MCF 10A (cell line): ENCODE measurements around the gene PLSCR3. TPM values are rescaled to one million over a fixed set of nuclear protein-coding genes. Genes with fewer than 3 reads are reported as not detected.

ENCODE experiments used
- BruUV-seq: library from RNA; stranded (reverse); fragments of 400-500 nt; replicated peaks from 2 replicates; lab custom pipeline; 2021; lab: Mats Ljungman, UMichigan
- CTCF ChIA-PET: fragments of 300-600 bp; sonication (Branson Sonifier 250); formaldehyde crosslinking; extraction: SDS; loops from one replicate; lab custom pipeline; 2021; ENCODE audit warnings: antibody characterized with exemption, inconsistent platforms; lab: Yijun Ruan, JAX
- POLR2A ChIA-PET: fragments of 300-600, 350-650 bp; sonication (Branson Sonifier 250); formaldehyde crosslinking; extraction: SDS; loops from one replicate; lab custom pipeline; 2020; ENCODE audit warnings: antibody characterized with exemption, inconsistent platforms; lab: Yijun Ruan, JAX
- DNase-seq: peaks from one replicate; pipeline ENCODE4 v3.0.0-alpha.2; 2018; ENCODE audit not compliant: unreplicated experiment
- H3K27ac Mint-ChIP-seq: one replicate; pipeline ENCODE4 v1.8.0; 2022; ENCODE audit warnings: mild to moderate bottlenecking, low read depth, mixed read lengths; ENCODE audit not compliant: unreplicated experiment
- H3K27me3 Mint-ChIP-seq: one replicate; pipeline ENCODE4 v1.8.0; 2022; ENCODE audit warnings: mixed read lengths; ENCODE audit not compliant: insufficient read depth, unreplicated experiment
- H3K36me3 Mint-ChIP-seq: one replicate; pipeline ENCODE4 v1.8.0; 2022; ENCODE audit warnings: mild to moderate bottlenecking, moderate library complexity, mixed read lengths; ENCODE audit not compliant: insufficient read depth, unreplicated experiment
- H3K4me1 Mint-ChIP-seq: one replicate; pipeline ENCODE4 v1.8.0; 2022; ENCODE audit warnings: mixed read lengths; ENCODE audit not compliant: insufficient read depth, unreplicated experiment
- H3K4me3 Mint-ChIP-seq: one replicate; pipeline ENCODE4 v1.8.0; 2022; ENCODE audit warnings: mild to moderate bottlenecking, moderate library complexity, mixed read lengths; ENCODE audit not compliant: unreplicated experiment
- H3K9me3 Mint-ChIP-seq: one replicate; pipeline ENCODE4 v1.8.0; 2022; ENCODE audit warnings: mixed read lengths; ENCODE audit not compliant: unreplicated experiment
- intact Hi-C: fragments of 100-400 bp; cut with micrococcal nuclease; formaldehyde crosslinking; loops from 2 replicates; pipeline ENCODE4 v1.14.1; 2022
- total RNA-seq: library from RNA; stranded (reverse); gene quantifications from 2 replicates; pipeline ENCODE4 v1.2.3, GENCODE V29; 2022
- TF ChIP-seq, protein P1 (sequence below): fragments of 200-600 bp; IDR thresholded peaks from one replicate; pipeline ENCODE4 v1.8.0; 2022; ENCODE audit warnings: antibody characterized with exemption, mild to moderate bottlenecking; ENCODE audit not compliant: unreplicated experiment

The PLSCR3 gene
- total RNA-seq, 1 experiment from 2014 or later, result 59.0 TPM

DNA sequence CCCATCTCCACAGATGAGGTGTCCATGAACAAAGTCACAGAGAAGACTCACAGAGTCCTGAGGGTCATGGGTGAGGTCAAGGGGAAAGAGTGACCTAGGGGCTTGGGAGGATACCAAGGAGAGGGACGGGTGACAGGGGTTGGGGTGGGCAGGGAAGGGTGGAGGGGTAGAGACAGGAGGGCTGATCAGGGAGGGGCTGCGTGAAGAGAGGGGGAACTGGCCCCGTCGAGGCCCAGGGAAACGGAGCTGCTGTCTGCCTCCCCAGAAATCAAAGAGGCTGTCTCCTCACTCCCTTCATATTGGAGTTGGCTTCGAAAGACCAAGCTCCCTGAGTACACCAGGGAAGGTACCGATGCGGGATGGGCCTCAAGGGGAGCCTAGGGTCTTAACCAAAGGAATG lies 38.8 kb downstream of the PLSCR3 start:
- H3K36me3 Mint-ChIP-seq, result peaks cover 14% of the 10 kb centered on the region
- peak overlapping the region; percentile 12 for H3K27ac Mint-ChIP-seq
- H3K27me3 Mint-ChIP-seq, result no peaks in the 10 kb centered on the region
- peaks cover 11% of the 10 kb centered on the region for H3K4me1 Mint-ChIP-seq
- ChIA-PET CTCF (interaction anchor here (0.6 to 6.0 kb wide), 35 partner anchors 13 to 361 kb away, joined by 3 to 57 read pairs (median 4); partner anchors contain the start of genes GABARAP, PLSCR3, POLR2A and TMEM102), POLR2A (interaction anchor here (0.7 to 7.3 kb wide), 13 partner anchors 25 to 228 kb away, joined by 3 to 76 read pairs (median 4); partner anchors contain the start of genes MPDU1, NEURL4, PLSCR3 and POLR2A)
- TF ChIP-seq, protein P1, sequence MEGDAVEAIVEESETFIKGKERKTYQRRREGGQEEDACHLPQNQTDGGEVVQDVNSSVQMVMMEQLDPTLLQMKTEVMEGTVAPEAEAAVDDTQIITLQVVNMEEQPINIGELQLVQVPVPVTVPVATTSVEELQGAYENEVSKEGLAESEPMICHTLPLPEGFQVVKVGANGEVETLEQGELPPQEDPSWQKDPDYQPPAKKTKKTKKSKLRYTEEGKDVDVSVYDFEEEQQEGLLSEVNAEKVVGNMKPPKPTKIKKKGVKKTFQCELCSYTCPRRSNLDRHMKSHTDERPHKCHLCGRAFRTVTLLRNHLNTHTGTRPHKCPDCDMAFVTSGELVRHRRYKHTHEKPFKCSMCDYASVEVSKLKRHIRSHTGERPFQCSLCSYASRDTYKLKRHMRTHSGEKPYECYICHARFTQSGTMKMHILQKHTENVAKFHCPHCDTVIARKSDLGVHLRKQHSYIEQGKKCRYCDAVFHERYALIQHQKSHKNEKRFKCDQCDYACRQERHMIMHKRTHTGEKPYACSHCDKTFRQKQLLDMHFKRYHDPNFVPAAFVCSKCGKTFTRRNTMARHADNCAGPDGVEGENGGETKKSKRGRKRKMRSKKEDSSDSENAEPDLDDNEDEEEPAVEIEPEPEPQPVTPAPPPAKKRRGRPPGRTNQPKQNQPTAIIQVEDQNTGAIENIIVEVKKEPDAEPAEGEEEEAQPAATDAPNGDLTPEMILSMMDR, result no peak
- DNase-seq, result no peak
- BruUV-seq, result no TSS peak
- H3K9me3 Mint-ChIP-seq, result no peaks in the 10 kb centered on the region
- intact Hi-C loops, result loop anchor here (2.0 to 10.0 kb wide), 2 partner anchors 25 to 329 kb away; partner anchors contain the start of genes TNK1, TP53 and WRAP53
- H3K4me3 Mint-ChIP-seq, result no peak overlapping the region

DNA sequence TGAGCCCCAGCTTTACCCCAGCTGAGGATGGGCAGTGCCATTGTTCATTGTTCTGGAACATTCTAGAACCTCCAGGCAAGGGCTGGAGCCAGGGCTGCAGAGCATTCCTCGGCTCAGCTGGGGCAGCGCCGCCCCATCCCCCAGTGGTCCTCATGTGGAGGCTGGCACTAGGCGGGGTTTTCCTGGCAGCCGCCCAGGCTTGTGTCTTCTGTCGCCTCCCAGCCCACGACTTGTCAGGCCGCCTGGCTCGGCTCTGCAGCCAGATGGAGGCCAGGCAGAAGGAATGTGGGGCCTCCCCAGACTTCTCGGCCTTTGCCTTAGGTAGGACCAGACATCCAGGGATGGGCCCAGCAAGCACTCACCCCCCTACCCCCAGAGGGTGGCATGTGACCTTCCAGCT lies 39.3 kb downstream of the PLSCR3 start, which contains the start of gene TMEM95:
Gene TMEM95, plus strand, starts transcription at position 104 of the 400 bp plus-strand sequence. Its CDS starts 49 bp downstream, at position 153.
- ChIA-PET CTCF (interaction anchor here (0.6 to 6.0 kb wide), 21 partner anchors 15 to 332 kb away, joined by 3 to 57 read pairs (median 5); partner anchors contain the start of genes POLR2A, TMEM102 and TP53), POLR2A (interaction anchor here (0.6 to 7.3 kb wide), 21 partner anchors 20 to 577 kb away, joined by 3 to 76 read pairs (median 5); partner anchors contain the start of genes GPS2, NEURL4, PLSCR3 and POLR2A)
- Mint-ChIP-seq H3K27ac (peak within 1 kb of the TSS; percentile 93), H3K4me3 (peak within 1 kb of the TSS; percentile 85), H3K36me3 (peaks cover 14% of the 10 kb centered on the region), H3K27me3 (no peaks in the 10 kb centered on the region), H3K4me1 (peaks cover 11% of the 10 kb centered on the region), H3K9me3 (no peaks in the 10 kb centered on the region)
- intact Hi-C loops, result loop anchor here (2.0 to 10.0 kb wide), 2 partner anchors 26 to 330 kb away; partner anchors contain the start of genes TNK1, TP53 and WRAP53
- no TSS peak for BruUV-seq
- DNase-seq, result no peak
- TF ChIP-seq, protein P1, result no peak

DNA sequence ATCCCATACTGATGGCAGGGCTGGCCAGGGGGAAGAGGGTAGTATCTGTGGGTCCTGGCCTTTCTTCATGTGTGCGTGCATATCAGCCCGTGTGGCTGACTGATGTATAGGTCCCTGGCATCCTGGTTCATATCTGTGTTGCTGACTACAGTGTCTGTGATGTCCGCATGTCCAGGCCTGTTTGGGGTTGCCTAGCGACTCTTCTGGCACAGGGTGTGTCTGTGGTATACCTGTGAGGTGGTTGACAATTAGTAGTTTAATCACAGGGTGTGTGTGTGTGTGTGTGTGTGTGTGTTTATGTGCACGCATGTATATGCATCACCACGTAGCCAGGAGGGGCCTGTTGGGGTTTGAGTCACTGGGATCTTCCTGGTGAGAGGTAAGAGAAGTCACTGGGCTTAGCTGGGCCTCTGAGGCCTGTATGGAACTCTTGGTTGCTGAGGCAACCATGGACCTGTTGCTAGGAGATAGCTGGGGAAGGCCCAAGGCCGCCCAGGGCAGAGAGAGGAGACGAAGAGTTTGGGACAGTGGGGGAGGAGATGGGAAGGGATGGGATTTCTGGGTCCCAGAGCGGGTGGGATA lies 40.0 kb downstream of the PLSCR3 start:
- BruUV-seq, result no TSS peak
- TF ChIP-seq, protein P1, result no peak
- DNase-seq, result peak; percentile 91
- Mint-ChIP-seq H3K27ac (peak overlapping the region; percentile 93), H3K4me3 (peak overlapping the region; percentile 85), H3K9me3 (no peaks in the 10 kb centered on the region), H3K27me3 (no peaks in the 10 kb centered on the region), H3K36me3 (peaks cover 14% of the 10 kb centered on the region), H3K4me1 (peaks cover 17% of the 10 kb centered on the region)
- CTCF ChIA-PET, result interaction anchor here (0.6 to 6.0 kb wide), 10 partner anchors 31 to 309 kb away, joined by 3 to 57 read pairs (median 4); partner anchors contain the start of gene TMEM102
- intact Hi-C loops, result loop anchor here (2.0 to 10.0 kb wide), 3 partner anchors 26 to 330 kb away; partner anchors contain the start of genes POLR2A, SLC35G6, TNK1 and TP53
- POLR2A ChIA-PET, result interaction anchor here (0.6 to 7.3 kb wide), 21 partner anchors 20 to 577 kb away, joined by 3 to 76 read pairs (median 5); partner anchors contain the start of genes GPS2, NEURL4, PLSCR3 and POLR2A
